ENCODE measurements around the gene NR5A2. TPM values are rescaled to one million over a fixed set of nuclear protein-coding genes. Genes with fewer than 3 reads are reported as not detected.

NR5A2 gene
- total RNA-seq, 1 donor from 2014 or later, result not detected

DNA sequence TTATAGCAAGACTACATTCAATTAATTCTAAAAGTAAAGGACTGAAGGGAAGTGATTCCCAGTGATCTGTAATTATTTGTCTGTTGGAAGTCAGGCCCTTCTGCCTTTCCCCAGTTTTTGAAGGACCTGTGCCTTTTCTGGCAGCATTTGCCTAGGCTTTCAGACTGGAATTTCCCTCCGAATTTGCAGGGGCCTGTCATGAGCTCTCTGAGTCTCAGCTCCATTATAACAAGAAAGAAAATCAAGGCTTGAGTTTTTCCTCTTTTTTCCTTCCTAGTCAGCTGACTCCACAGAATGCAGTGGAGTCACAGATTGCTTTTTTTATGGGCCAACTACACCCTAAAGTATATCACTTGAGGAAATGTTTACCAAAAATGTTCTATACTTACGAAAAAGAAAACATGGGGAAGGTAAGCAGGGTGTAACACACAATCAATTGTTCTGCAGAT lies 1.1 kb downstream of the NR5A2 start:
- Mint-ChIP-seq H3K4me3 (peak overlapping the region; percentile 85), H3K27ac (no peak overlapping the region), H3K27me3 (ENCODE audit: insufficient read depth, low read depth) (peaks cover 50% of the 10 kb centered on the region), H3K9me3 (no peaks in the 10 kb centered on the region), H3K36me3 (no peaks in the 10 kb centered on the region), H3K4me1 (peaks cover 4% of the 10 kb centered on the region)
- Histone ChIP-seq H3F3A (ENCODE audit: low read depth) (peaks cover 20% of the 10 kb centered on the region), H3K9me3 (ENCODE audit: low read depth) (no peaks in the 10 kb centered on the region), H3K27ac (no peak overlapping the region), H3K27me3 (peaks cover 70% of the 10 kb centered on the region), H3K4me2 (peak overlapping the region; percentile 86), H4K20me1 (ENCODE audit: low read depth) (peaks cover 5% of the 10 kb centered on the region), H3K9ac (no peak overlapping the region), H3K4me3 (peak overlapping the region; percentile 60), H3K4me1 (no peaks in the 10 kb centered on the region), H3K79me2 (ENCODE audit: low read depth) (no peaks in the 10 kb centered on the region), H2AFZ (replicated peaks) (peak overlapping the region; percentile 94), H3K36me3 (no peaks in the 10 kb centered on the region)
- TF ChIP-seq EZH2 (IDR thresholded peaks at IDR 0.05), result no peak
- no peak for TF ChIP-seq EZH2phosphoT487 (IDR thresholded peaks at IDR 0.05)
- TF ChIP-seq, protein P1, sequence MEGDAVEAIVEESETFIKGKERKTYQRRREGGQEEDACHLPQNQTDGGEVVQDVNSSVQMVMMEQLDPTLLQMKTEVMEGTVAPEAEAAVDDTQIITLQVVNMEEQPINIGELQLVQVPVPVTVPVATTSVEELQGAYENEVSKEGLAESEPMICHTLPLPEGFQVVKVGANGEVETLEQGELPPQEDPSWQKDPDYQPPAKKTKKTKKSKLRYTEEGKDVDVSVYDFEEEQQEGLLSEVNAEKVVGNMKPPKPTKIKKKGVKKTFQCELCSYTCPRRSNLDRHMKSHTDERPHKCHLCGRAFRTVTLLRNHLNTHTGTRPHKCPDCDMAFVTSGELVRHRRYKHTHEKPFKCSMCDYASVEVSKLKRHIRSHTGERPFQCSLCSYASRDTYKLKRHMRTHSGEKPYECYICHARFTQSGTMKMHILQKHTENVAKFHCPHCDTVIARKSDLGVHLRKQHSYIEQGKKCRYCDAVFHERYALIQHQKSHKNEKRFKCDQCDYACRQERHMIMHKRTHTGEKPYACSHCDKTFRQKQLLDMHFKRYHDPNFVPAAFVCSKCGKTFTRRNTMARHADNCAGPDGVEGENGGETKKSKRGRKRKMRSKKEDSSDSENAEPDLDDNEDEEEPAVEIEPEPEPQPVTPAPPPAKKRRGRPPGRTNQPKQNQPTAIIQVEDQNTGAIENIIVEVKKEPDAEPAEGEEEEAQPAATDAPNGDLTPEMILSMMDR (IDR thresholded peaks at IDR 0.05), result no peak
- DNase-seq (ENCODE audit: low spot score), result peak; percentile 44

GRCh38 chr1:200029035-200029821 lies 1.7 kb downstream of the NR5A2 start:
- Histone ChIP-seq H3K4me2 (peak overlapping the region; percentile 86), H3K27ac (no peak overlapping the region), H3K79me2 (ENCODE audit: low read depth) (no peaks in the 10 kb centered on the region), H3F3A (ENCODE audit: low read depth) (peaks cover 26% of the 10 kb centered on the region), H3K9ac (no peak overlapping the region), H3K9me3 (ENCODE audit: low read depth) (no peaks in the 10 kb centered on the region), H3K4me3 (peak overlapping the region; percentile 60), H3K27me3 (peaks cover 76% of the 10 kb centered on the region), H3K4me1 (peaks cover 5% of the 10 kb centered on the region), H2AFZ (replicated peaks) (peak overlapping the region; percentile 94), H4K20me1 (ENCODE audit: low read depth) (peaks cover 11% of the 10 kb centered on the region), H3K36me3 (no peaks in the 10 kb centered on the region)
- peak overlapping the region; percentile 85 for H3K4me3 Mint-ChIP-seq
- H3K4me1 Mint-ChIP-seq, result peaks cover 4% of the 10 kb centered on the region
- DNase-seq (ENCODE audit: low spot score), result peak; percentile 81
- no peak overlapping the region for H3K27ac Mint-ChIP-seq
- peaks cover 50% of the 10 kb centered on the region for H3K27me3 Mint-ChIP-seq (ENCODE audit: insufficient read depth, low read depth)
- no peaks in the 10 kb centered on the region for H3K36me3 Mint-ChIP-seq
- TF ChIP-seq EZH2phosphoT487 (IDR thresholded peaks at IDR 0.05) (peak; percentile 75), EZH2 (IDR thresholded peaks at IDR 0.05) (peak; percentile 87)
- TF ChIP-seq, protein P1 (IDR thresholded peaks at IDR 0.05), result no peak
- no peaks in the 10 kb centered on the region for H3K9me3 Mint-ChIP-seq

- H3K27me3 Mint-ChIP-seq (ENCODE audit: insufficient read depth, low read depth), result peaks cover 50% of the 10 kb centered on the region
- Histone ChIP-seq H3K36me3 (no peaks in the 10 kb centered on the region), H3K4me3 (peak overlapping the region; percentile 60), H3K27me3 (peaks cover 82% of the 10 kb centered on the region), H3F3A (ENCODE audit: low read depth) (peaks cover 30% of the 10 kb centered on the region), H3K79me2 (ENCODE audit: low read depth) (no peaks in the 10 kb centered on the region), H3K27ac (no peak overlapping the region), H3K4me2 (peak overlapping the region; percentile 86), H3K9me3 (ENCODE audit: low read depth) (no peaks in the 10 kb centered on the region), H3K4me1 (peaks cover 10% of the 10 kb centered on the region), H2AFZ (replicated peaks) (peak overlapping the region; percentile 94), H4K20me1 (ENCODE audit: low read depth) (peaks cover 16% of the 10 kb centered on the region), H3K9ac (no peak overlapping the region)
- peak overlapping the region; percentile 80 for H3K4me3 Mint-ChIP-seq
- H3K36me3 Mint-ChIP-seq, result no peaks in the 10 kb centered on the region
- peaks cover 4% of the 10 kb centered on the region for H3K4me1 Mint-ChIP-seq
- H3K27ac Mint-ChIP-seq, result no peak overlapping the region
- no peaks in the 10 kb centered on the region for H3K9me3 Mint-ChIP-seq
- TF ChIP-seq EZH2 (IDR thresholded peaks at IDR 0.05) (peak; percentile 51), EZH2phosphoT487 (IDR thresholded peaks at IDR 0.05) (peak; percentile 62)
- TF ChIP-seq, protein P1 (IDR thresholded peaks at IDR 0.05), result no peak
- DNase-seq (ENCODE audit: low spot score), result no peak
Observed at GRCh38 chr1:200029822-200030152, 2.3 kb downstream of the NR5A2 start.

Data from neural progenitor cell (in vitro differentiated cells).